GM19372 (cell line): ENCODE results near the gene SKIC8.
"Not testable (repeated sequence)": the region's sequence is repeated elsewhere in the genome, so short reads cannot be mapped to it uniquely, and the experiment has no call there.

Experiments
- ATAC-seq: cut with Tn5 transposase; IDR thresholded peaks from one replicate; pipeline ENCODE4 v1.9.1; 2021; ENCODE audit warnings: mild to moderate bottlenecking, low read depth, moderate library complexity; ENCODE audit not compliant: unreplicated experiment

Gene SKIC8

GRCh38 chr15:78263351-78263781, 36.0 kb downstream of the SKIC8 start:
- no peak for ATAC-seq

- no peak for ATAC-seq
Measured at GRCh38 chr15:78261062-78261461, 38.3 kb downstream of the SKIC8 start.

GRCh38 chr15:78260489-78260888, 38.9 kb downstream of the SKIC8 start:
- ATAC-seq: no peak

- no peak for ATAC-seq
Measured at GRCh38 chr15:78259232-78259631, 40.2 kb downstream of the SKIC8 start.

GRCh38 chr15:78257681-78258080, 41.7 kb downstream of the SKIC8 start:
- no peak for ATAC-seq

- ATAC-seq: no peak
Measured at GRCh38 chr15:78256044-78256437, 43.4 kb downstream of the SKIC8 start.

GRCh38 chr15:78255421-78256043, 43.9 kb downstream of the SKIC8 start:
- no peak for ATAC-seq

- ATAC-seq: no peak
Measured at GRCh38 chr15:78251136-78251535, 48.3 kb downstream of the SKIC8 start.

GRCh38 chr15:78249131-78249530, 50.3 kb downstream of the SKIC8 start:
- ATAC-seq: no peak

- ATAC-seq: no peak
Measured at GRCh38 chr15:78247911-78248310, 51.5 kb downstream of the SKIC8 start.

GRCh38 chr15:78245976-78246620, 53.3 kb downstream of the SKIC8 start:
- ATAC-seq: not testable (repeated sequence)

GRCh38 chr15:78245392-78245791, 54.0 kb downstream of the SKIC8 start:
- not testable (repeated sequence) for ATAC-seq

- no peak for ATAC-seq
Measured at GRCh38 chr15:78244893-78245292, 54.5 kb downstream of the SKIC8 start.

GRCh38 chr15:78244101-78244500, 55.3 kb downstream of the SKIC8 start:
- no peak for ATAC-seq

GRCh38 chr15:78243491-78243941, 55.9 kb downstream of the SKIC8 start:
- no peak for ATAC-seq

GRCh38 chr15:78243058-78243457, 56.4 kb downstream of the SKIC8 start:
- ATAC-seq: no peak

- no peak for ATAC-seq
Measured at GRCh38 chr15:78242128-78242527, 57.3 kb downstream of the SKIC8 start.

- no peak for ATAC-seq
Measured at GRCh38 chr15:78241017-78241416, 58.4 kb downstream of the SKIC8 start.

GRCh38 chr15:78239811-78240210, 59.6 kb downstream of the SKIC8 start:
- no peak for ATAC-seq

GRCh38 chr15:78237146-78237545, 62.3 kb downstream of the SKIC8 start:
- no peak for ATAC-seq

- no peak for ATAC-seq
Measured at GRCh38 chr15:78236491-78236890, 62.9 kb downstream of the SKIC8 start.

GRCh38 chr15:78234515-78235040, 64.8 kb downstream of the SKIC8 start, which contains the start of gene ACSBG1:
Gene ACSBG1 (minus strand): TSS chr15:78234565. CDS start chr15:78234501, 64 bp downstream.
- ATAC-seq: no peak
